Kidney glomerular epithelial cell (primary cell): ENCODE results near the gene DYNLT2.
"Not testable (repeated sequence)": the region's sequence is repeated elsewhere in the genome, so short reads cannot be mapped to it uniquely, and the experiment has no call there.

Experiments used
- DNase-seq: peaks from one replicate; lab custom pipeline; 2025; lab: John Stamatoyannopoulos, UW

The DYNLT2 gene

DNA sequence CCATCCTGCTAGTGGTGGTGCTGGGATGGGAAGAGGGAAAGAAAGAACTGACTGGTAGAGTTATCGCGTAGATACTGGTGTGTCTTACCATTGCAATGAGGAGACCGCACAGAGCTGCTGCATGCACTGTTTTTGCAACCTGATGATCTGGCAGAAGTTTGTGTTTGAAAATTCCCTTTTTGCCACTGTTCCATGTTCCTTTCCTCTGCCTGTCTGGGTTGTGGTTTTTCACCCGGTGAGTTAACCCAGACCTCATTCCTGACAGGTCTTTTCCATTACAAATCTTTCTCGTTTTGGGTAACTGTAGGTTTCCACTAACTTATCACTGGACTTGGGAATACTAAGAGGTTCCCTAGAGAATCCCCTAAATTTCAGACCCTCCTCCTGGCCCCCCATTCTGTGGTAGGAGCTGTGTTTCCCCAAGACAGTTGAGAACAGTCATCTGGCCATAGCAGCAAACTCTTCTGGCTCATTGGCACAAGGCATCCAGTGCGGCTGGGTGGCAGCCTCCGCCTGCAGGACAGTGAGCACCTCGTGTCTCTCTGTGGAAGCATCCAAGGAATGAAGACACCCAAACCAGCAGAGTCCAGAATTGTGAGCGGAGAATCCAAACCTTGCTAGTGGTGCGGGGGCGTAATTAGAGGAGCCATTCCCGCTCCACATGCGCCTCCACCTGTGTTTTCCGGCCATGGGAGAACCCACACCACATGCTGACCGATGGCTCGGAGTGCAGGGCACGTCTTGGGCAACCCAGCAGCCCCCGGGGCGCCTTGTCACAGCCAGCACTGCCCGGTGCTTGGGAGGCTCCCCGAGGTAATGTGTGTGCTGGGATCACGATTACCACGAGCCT lies 32.8 kb upstream of the DYNLT2 start:
- no peak for DNase-seq

DNA sequence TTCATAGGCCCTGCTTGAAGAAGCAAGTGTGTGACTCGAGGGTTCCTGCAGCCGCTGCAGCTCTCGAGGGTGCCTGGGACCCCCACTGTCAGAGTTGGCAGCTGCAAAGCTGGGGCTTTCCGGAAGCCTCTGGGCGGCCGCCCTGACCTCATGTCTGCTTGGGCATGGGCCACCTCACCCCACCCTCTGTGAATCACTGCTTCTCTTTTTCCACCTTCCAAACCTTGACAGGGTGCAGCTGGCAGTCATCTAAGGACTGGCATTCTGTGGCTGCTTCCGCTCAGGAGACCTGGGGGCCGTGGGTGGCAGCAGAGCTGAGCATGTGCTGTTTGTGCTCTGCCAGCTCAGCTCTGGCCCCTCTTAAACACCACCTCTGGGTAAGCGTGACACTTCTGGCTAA lies 32.0 kb upstream of the DYNLT2 start:
- DNase-seq: no peak

DNA sequence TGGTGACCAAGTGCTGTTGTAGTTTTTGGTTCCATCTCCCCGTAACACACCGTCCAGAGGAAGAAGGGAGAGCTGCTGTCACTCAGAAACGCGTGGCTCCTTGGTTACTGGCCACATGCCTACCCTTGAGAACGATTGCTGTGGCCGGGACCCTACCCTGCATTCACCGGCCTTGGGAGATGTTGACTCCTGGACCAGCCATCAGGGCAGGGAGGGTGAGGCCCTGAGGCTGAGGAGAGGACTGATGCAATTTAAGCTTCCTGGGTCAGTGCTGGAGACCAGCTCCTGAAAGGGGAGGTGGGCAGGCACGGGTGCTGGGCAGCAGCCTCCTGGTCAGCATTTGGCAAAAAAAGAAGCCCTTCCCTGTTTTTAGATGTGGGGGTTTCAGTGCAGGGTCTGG lies 31.6 kb upstream of the DYNLT2 start:
- no peak for DNase-seq

DNA sequence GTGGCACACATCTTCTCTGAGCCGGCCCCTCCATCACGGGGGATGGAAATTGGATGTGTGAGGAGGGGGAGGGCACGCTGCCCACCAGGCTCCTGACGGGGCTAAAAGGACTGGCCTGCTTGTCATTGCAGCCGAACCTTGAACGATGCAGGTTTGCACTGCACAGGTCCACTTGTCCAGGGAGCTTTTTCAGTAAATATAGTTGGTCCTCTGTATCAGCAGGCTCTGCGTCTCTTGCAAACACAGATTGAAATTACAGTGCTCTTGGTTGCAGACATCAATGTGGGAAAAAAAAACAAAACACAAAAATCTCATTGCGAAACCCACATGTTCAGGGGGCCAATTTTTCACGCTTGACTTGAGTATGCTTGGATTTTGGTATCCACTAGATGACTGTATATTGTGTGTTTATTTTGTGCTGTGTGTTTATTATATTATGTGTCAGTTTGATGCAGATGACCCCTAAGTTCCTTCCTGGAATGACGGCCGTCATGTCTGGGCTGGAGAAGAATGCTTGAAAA lies 29.3 kb upstream of the DYNLT2 start:
- DNase-seq: no peak

DNA sequence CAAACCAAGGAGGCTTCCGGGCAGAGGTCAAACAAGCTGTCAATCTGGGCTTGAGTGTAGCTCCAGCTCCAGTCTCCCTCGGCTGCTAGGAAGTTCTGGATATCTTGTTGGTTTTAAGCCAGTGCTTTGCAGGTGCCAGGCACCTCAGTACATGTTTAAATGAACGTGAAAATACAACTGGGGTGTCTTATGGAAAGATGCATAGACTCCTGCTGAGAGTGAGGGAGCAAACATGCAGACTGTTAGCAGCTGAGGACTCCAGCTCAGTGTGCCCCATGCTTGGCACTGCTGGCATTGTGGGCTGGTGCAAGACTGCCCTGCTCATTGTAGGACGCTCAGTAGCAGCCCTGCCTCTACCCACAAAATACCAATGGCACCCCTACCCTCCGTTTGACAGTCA lies 28.5 kb upstream of the DYNLT2 start:
- no peak for DNase-seq

DNA sequence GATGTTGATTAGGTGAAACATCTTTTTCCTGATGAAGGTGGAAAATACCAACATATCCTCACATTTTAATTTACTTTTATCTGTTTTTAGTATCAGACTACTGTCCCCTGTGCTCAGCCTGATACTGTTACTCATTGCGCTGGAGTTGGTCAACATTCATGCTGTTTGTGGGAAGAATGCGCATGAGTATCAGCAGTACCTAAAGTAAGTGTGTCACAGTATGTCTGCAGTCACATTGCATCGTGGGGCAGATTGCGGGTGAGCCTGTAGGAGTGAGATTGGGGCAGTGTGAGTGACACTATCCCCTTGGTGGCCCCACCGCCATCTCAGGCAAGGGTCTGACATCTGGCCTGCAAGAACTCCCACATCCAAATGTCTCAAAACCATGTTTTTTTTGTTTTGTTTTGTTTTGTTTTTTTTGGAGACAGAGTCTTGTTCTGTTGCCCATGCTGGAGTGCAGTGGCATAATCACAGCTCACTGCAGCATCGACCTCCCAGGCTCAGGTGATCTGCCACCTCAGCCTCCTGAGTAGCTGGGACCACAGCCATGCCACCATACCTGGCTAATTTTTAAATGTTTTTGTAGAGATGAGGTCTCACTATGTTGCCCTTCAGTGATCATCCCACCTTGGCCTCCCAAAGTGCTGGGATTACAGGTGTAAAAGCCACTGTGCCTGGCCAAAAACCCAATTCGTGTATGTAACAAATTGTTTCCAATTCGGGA lies 27.9 kb upstream of the DYNLT2 start:
- no peak for DNase-seq

DNA sequence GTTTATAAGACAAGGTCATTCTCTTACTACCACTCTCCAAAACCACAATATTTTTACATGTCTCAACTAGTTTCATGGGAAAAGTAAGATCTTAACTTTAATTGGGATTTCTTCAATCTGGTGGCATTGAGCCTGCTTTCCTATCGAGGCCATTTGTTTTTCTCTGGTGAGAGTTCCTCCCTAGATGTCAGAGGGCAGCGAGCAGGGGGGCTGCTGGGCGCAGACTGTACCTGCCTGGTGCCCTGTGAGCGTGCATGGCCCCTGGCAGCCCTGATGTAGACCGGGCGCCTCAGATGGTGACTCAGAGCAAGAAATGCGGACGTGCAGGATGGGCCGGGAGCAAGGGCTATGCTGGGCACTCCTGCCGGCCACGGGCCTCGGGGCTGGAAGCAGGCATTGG lies 27.3 kb upstream of the DYNLT2 start:
- no peak for DNase-seq

DNA sequence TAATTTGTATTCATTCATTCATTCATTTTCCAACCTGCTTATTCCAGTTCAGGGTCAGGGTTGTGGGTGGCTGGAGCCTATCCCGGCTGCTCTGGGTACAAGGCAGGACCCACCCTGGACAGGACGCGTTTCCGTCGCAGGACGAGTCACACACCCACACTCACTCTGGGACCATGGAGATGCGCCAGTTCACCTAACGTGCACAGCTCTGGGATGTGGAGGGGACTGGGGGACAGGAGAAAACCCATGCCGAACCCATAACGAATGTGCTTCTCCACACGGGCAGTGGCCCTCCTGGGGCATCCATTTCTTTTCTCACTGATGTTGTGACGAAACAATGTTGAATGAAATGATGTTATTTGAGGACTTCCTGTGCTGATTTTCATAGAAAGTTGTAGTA lies 26.5 kb upstream of the DYNLT2 start:
- DNase-seq: no peak

DNA sequence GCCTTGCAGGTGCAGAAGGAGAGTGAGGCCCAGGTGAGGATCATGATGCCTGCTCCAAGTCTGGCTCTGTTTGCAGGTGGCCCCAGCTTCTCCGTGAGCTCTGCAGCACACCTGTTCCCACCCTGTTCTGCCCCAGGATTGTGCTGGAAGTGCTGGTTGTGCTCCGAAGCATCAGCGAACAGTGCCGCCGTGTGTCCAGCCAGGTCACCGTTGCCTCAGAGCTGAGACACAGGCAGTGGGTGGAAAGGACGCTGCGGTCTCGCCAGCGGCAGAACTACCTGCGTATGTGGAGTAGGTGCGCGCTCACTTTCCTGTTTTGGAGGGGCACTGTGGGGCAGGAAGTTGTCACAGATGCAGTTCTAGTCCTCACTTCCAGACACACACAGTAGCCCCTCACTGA lies 25.0 kb upstream of the DYNLT2 start:
- no peak for DNase-seq

DNA sequence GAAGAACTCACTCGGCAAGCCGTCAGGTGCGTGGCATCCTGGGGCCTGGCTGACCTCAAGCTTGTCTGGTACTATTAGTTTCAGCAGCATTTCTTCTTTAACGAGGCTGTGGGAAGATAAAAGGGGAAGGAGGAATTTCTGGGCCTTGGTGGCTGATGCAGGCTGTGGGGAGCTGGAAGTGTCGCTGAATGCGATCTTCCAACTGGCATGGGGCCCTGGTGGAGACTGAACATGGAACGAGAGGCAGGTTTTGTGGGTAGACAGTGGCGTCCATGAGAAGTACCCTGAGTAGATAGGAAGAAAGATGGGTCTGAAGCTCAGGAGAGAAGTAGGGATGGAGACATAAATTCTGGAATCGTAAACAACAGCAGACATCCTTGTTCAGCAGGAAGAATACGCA lies 23.9 kb upstream of the DYNLT2 start:
- no peak for DNase-seq

DNA sequence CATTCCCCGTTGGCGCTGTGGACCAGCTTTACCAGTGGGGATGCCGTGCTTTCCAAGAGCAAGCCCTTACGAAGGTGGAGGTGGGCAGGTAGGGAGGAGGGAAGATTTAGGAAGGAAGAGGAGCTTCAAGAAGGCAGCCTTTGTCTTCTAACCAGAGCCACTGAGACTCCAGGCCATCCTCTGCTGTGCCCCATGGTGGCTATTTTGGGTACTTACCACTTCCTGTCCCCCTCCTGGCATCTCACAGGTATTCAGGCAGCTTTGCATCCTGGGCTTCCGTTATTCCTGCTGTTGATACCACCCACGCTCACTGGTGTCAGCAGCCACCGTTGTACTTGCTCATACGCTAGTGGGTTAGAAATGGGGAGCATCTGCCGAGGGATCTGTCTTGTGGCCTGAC lies 23.0 kb upstream of the DYNLT2 start:
- DNase-seq: no peak

DNA sequence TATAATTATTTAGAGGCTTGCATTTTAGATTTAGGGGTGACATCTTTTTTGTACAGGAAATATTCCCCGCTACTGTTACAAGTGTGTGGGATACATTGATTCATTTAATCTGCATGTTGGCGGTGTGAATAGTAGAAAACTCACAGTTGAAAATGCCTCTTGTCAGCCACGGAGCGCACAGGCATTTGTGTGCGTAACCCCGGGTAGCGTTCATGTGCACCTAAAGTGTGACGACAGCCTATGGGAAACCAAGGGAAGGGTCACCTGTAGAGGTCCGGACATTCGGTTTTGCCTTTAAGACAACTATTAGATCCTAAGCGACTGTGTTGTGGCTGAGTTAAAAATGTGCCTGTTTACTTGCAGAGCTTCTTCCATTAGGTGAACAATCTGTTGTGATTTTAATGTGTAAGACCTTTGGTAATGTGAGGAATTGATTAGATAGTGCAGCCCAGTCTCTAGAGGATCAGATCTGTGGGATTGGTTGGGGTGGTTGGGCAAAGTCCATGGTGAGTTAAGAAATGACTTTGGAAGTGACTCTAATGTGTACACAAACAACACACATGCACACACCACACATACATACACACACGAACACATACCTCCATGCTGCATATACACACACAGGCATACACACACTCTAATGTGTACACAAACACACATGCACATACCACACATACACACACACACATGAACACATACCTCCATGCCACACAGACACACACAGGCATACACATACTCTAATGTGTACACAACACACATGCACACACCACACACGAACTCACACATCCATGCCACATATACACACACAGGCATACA lies 15.8 kb upstream of the DYNLT2 start:
- DNase-seq: no peak

DNA sequence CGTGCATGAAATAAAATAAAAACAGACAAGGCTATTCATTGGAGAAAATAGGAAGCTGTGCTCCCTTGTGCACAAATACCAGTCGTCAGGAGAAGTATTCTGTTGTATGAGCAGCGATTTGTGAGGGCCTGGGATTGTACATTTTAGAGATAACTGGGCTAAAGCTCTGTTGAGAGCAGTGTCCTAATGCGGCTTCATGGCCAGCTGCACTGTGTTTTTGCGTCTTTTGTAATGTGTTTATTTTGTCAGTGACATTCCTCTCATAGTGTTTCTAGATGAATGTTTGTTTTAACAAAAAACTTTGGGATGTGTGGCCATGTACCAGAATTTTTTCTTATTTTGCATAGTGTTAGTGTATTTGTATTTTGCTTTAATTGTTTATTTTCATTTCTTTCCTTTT lies 14.9 kb upstream of the DYNLT2 start:
- no peak for DNase-seq

DNA sequence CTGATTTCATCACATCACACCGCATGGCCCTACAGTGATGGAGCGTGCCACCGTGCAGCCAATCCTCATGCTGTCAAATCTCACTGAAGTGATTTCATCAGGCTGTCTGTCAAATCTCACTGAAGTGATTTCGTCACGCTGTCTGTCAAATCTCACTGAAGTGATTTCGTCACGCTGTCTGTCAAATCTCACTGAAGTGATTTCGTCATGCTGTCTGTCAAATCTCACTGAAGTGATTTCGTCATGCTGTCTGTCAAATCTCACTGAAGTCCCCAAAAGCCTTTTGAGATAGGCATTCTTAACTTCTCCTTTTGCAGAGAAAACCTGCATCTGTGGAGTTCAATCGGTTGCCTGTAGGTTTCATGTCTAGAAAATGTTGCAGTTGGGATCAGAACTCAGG lies 14.4 kb upstream of the DYNLT2 start:
- not testable (repeated sequence) for DNase-seq

DNA sequence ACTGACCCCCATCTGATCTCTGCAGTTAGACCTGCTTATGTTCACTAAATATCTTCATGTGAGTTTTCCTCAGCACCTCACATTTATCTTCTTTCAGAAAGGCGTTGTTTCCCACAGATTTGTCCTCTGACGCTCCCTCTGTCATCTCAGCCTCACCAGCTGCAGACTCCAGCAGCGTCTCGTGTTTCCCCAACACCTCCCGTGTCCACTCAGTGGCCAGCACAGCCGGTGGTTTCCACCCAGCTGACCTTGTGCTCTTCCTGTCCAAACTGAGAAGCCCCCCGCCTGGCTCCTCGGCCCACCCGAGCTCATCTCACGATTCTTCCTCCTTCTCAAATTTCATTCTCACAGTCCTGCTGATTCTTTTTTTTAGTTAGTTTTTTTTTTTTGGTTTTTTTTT lies 12.5 kb upstream of the DYNLT2 start:
- DNase-seq: no peak

DNA sequence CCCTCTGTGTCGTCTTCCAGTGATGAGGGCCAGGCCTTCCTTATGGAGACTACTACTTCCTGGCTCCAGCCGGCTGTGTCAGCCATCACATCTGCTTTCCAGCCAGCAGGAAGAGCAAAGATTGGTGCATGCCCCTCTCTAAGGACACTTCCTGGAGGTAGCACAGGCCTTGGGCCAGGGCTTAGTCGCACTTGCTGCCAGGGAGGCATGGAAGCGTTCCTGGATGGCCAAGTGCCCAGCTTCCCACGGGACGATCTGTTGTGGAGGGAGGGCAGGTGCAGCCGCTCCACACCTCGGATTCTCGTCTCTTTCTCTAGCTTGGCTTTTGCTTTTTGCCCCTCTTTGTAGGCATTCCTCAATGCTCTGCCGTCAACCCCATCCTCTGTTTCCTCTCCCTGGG lies 11.9 kb upstream of the DYNLT2 start:
- DNase-seq: no peak

DNA sequence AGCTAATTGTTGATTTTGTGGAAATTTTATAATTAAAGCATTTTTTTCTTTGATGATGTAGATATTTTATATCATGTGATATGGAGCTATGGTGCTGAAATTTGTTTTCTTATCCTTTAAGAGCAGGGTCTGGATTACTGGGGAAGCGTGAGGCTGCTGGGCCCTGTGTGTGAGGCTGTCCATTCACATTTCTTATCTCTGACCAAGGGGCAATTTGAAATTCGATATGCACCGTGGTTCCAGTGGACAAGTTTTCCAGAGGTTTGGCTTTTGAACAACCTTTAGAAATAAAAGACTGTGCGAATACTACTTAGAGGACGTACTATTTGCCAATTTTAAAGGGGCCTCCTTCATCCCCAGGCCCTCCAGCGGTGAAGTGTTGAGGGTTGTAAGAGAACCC lies 3.8 kb upstream of the DYNLT2 start:
- no peak for DNase-seq

DNA sequence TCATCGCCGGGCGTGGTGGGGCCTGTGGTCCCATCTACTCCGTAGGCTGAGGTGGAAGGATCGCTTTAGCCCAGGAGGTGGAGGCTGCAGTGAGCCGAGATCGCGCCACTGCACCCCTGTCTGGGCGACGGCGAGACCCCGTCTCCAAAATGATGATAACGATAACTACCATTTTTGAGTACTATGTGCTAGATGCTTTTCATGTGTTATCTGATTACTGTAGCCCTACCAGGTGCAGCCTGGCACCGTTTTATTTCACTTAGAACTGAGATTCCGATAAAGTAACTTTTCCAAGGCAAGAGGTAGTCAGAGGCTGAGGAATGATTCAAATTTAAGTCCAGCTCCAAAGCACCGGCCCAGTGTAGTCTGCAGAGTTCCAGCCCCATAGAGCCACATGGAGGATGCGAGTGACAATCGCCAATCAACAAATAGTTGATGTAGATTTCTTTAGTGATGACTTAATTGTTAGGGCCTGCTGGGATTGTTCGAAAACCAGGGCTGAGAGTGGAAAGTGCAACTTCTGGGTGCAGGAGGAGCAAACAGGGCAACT lies 777 bp upstream of the DYNLT2 start:
- DNase-seq: no peak

DNA sequence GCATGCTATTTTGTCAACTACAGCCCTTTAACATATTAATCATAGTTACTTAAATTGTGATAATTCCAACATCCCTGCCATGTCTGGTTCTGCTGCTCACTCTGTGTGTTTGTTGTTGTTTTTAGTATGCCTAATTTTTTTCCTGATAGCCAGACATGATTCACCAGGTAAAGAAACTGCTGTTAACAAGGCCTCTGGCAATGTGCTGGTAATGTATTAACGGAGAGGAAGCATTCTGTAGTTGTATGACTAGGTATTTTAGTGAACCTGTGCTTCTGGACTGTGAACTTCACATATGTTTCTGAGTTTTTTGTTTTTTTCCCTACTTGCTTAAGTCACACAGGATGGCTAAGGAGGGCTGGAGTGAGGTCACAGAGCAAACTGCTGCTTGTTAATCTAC lies 4.8 kb downstream of the DYNLT2 start:
- no peak for DNase-seq

DNA sequence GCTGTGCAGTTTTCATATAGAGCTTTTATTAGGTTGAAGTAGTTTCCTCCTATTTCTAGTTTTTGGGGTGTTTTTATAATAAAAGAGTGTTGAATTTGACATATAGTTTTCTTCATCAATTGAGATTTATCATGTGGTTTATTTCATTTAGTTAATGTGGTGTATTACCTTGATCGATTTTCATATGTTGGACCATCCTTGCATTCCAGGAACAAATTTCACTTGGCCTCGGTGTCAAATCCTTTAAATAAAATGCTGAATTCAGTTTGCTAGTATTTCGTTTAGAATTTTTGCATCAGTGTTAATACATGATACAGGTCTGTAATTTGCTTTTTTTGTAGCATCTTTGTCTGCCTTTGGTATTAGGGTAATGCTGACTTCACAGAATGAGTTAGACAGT lies 6.0 kb downstream of the DYNLT2 start:
- DNase-seq: no peak

DNA sequence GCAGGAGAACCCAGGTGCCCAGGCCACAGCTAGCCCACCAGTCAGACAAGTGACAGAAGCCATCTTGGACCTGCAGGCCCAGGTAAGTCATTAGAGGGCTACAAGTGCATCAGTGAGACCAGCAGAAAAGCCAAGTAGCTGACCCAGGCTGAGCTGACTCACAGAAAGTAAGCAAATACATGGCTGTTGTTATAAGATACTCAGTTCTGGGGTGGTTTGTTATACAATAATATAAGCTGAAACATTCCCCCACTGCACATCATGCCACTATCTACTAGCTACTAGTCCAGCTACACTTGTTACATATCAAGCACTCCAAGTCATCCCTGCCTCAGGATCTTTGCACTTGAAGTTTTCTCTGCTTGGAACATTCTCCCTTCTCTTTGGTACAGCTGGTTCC lies 10.0 kb downstream of the DYNLT2 start:
- no peak for DNase-seq

DNA sequence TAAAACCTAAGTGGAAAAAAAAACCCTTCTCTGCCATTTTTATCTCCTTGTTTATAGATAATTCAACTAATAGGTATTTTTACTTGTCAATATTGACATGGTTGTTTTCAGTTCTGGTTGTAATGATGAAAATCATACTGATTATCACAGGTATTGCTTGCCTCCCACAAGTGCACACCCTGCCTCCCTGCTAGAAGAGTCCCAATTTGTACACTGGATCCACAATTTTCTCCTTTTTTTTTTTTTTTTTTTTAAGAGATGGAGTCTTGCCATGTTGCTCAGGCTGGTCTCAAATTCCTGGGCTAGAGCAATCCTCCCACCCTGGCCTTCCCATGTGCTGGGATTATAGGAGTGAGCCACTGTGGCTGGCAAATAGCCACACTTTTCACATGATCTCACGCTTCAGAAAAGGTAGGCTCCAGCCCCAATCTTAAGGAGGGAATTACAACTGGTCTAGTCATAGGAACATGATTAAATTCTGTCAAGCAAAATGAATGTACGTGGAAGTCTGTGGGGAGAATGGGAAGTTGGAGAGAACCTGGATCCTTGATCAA lies 12.3 kb downstream of the DYNLT2 start:
- DNase-seq: no peak
